OCI-LY1 (cell line): Measurements from ENCODE around the gene HMG20B.

Source experiments
- EZH2 ChIP-seq: fragments of 200-600 bp; sonication (generic), shearing (Covaris generic); IDR thresholded peaks from 2 replicates; pipeline ENCODE4 v1.8.0; 2017; ENCODE audit warnings: borderline replicate concordance, mixed run types, mild to moderate bottlenecking, antibody characterized with exemption, low read length, moderate library complexity, mixed read lengths
- TF ChIP-seq, protein P1 (sequence below): fragments of 200-600 bp; sonication (generic), shearing (Covaris generic); IDR thresholded peaks from 2 replicates; pipeline ENCODE4 v1.5.1; 2017; ENCODE audit warnings: mild to moderate bottlenecking, antibody characterized with exemption, low read length, moderate library complexity, mixed read lengths

DNA sequence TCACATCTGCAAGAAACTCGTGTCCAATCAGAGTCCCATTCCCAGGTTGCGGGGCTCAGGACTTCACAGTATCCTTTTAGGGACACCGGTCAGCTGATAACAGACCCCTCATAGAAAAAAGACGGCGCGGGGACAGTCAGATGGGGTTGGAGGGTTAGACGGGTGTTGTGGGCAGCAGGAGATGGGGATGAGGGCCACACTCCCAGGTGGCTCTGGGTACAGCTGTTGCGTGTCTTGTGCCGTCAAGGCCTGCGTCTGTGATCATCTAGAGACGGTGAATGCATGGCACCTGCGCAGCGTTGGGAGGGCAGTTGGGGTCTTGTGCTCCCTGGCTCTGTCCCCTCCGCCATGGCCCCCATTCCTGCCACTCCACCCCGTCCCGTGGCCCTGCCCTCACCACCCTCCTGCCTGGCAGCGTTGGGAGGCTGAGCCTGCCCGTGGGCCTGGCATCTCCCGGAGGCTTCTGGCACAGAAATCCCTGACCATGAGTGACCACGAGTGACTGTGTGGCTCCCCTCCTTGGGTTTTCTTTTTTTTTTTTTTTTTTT is 47.8 kb upstream of the HMG20B start:
- TF ChIP-seq EZH2: no peak
- TF ChIP-seq, protein P1, sequence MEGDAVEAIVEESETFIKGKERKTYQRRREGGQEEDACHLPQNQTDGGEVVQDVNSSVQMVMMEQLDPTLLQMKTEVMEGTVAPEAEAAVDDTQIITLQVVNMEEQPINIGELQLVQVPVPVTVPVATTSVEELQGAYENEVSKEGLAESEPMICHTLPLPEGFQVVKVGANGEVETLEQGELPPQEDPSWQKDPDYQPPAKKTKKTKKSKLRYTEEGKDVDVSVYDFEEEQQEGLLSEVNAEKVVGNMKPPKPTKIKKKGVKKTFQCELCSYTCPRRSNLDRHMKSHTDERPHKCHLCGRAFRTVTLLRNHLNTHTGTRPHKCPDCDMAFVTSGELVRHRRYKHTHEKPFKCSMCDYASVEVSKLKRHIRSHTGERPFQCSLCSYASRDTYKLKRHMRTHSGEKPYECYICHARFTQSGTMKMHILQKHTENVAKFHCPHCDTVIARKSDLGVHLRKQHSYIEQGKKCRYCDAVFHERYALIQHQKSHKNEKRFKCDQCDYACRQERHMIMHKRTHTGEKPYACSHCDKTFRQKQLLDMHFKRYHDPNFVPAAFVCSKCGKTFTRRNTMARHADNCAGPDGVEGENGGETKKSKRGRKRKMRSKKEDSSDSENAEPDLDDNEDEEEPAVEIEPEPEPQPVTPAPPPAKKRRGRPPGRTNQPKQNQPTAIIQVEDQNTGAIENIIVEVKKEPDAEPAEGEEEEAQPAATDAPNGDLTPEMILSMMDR: no peak
